ENCODE results near the gene LOXHD1.

The LOXHD1 gene

GRCh38 chr18:46458472-46458871, 198.5 kb downstream of the LOXHD1 start:
- Mint-ChIP-seq H3K27ac (no peak overlapping the region), H3K4me3 (no peak overlapping the region), H3K9me3 (no peaks in the 10 kb centered on the region), H3K27me3 (peaks cover 10% of the 10 kb centered on the region), H3K4me1 (no peaks in the 10 kb centered on the region)
- DNase-seq (no peak), ATAC-seq (no peak)

DNA sequence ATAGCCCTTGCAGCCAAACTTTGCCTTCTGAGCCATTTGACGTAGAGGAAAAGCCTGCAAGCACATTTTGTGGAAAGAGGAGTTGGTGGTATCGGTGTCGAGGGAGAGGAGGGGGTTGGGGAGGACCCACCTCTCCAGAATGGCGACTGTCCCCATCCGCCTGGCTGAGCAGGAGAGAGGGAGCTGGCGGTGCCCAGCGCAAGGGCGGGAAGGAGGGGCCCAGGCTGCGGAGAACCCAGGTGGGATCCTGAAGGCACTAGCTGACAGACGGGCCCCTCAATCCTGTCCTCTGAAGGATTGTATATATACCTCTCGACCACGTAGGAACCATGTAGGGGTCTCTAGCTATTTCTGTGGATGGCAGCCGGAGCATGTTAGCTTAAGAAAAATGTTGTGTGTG, 200.3 kb downstream of the LOXHD1 start:
- peaks cover 6% of the 10 kb centered on the region for H3K27me3 Mint-ChIP-seq
- no peaks in the 10 kb centered on the region for H3K9me3 Mint-ChIP-seq
- no peak overlapping the region for H3K4me3 Mint-ChIP-seq
- DNase-seq: no peak
- H3K4me1 Mint-ChIP-seq: no peaks in the 10 kb centered on the region
- no peak overlapping the region for H3K27ac Mint-ChIP-seq
- ATAC-seq: no peak

DNA sequence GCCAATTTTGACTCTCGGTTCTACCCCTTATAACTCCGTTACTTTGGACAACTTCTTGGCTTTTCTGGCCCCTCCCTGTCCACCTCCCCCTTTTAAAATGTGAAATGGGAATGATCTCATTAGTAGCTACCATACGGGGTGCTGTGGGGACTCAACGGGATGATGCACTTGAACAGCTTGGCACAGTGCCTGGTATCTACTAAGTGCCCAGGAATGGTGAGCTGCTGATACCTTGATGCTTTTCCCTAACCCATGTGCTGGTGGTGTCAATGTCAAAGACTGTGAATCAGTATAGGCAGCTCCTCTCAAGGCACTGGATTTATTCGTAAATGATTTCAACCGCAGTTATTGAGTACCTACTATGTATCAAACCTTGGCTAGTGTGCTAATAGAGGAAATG, 204.2 kb downstream of the LOXHD1 start:
- no peak for DNase-seq
- Mint-ChIP-seq H3K27me3 (peaks cover 6% of the 10 kb centered on the region), H3K4me1 (no peaks in the 10 kb centered on the region), H3K4me3 (no peak overlapping the region), H3K27ac (no peak overlapping the region), H3K9me3 (peaks cover 6 to 10% of the 10 kb centered on the region in 2 donors)
- no peak for ATAC-seq

GRCh38 chr18:46449499-46449898, 207.5 kb downstream of the LOXHD1 start:
- no peak overlapping the region for H3K27ac Mint-ChIP-seq
- ATAC-seq: no peak
- no peak overlapping the region for H3K4me3 Mint-ChIP-seq
- peaks cover 12% of the 10 kb centered on the region for H3K27me3 Mint-ChIP-seq
- peaks cover 10 to 14% of the 10 kb centered on the region in 2 donors for H3K9me3 Mint-ChIP-seq
- no peaks in the 10 kb centered on the region for H3K4me1 Mint-ChIP-seq
- DNase-seq: no peak

DNA sequence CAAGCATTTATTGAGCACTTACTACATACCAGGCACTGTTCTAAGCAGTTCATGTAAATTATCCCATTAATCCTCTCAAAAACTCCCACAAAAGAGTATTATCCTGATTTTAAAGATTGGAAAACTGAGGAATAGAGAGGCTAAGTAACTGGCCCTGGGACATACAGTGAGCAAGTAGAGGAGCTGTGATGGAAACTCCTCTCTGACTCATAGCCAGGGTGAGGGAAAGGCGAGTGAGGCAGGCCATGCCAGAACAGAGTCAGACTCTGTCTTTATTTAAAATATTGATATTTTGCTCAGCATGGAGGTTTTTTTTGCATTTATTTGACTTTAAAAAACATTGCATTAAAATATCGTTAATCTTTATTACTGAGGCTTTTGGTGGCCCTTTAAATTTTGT, 208.0 kb downstream of the LOXHD1 start:
- no peak overlapping the region for H3K4me3 Mint-ChIP-seq
- H3K27ac Mint-ChIP-seq: no peak overlapping the region
- peaks cover 10 to 14% of the 10 kb centered on the region in 2 donors for H3K9me3 Mint-ChIP-seq
- ATAC-seq: no peak
- H3K27me3 Mint-ChIP-seq: peaks cover 12% of the 10 kb centered on the region
- DNase-seq: no peak
- H3K4me1 Mint-ChIP-seq: no peaks in the 10 kb centered on the region

- DNase-seq (no peak), ATAC-seq (no peak)
- H3K27me3 Mint-ChIP-seq: peaks cover 12% of the 10 kb centered on the region
- H3K4me1 Mint-ChIP-seq: no peaks in the 10 kb centered on the region
- H3K4me3 Mint-ChIP-seq: no peak overlapping the region
- H3K9me3 Mint-ChIP-seq: peaks cover 10 to 14% of the 10 kb centered on the region in 2 donors
- no peak overlapping the region for H3K27ac Mint-ChIP-seq
Measured at GRCh38 chr18:46448347-46448746, 208.7 kb downstream of the LOXHD1 start.

GRCh38 chr18:46447792-46448191, 209.2 kb downstream of the LOXHD1 start:
- Mint-ChIP-seq H3K9me3 (peaks cover 10 to 14% of the 10 kb centered on the region in 2 donors), H3K27me3 (peaks cover 12% of the 10 kb centered on the region), H3K27ac (no peak overlapping the region), H3K4me3 (no peak overlapping the region), H3K4me1 (no peaks in the 10 kb centered on the region)
- DNase-seq: no peak
- ATAC-seq: no peak

DNA sequence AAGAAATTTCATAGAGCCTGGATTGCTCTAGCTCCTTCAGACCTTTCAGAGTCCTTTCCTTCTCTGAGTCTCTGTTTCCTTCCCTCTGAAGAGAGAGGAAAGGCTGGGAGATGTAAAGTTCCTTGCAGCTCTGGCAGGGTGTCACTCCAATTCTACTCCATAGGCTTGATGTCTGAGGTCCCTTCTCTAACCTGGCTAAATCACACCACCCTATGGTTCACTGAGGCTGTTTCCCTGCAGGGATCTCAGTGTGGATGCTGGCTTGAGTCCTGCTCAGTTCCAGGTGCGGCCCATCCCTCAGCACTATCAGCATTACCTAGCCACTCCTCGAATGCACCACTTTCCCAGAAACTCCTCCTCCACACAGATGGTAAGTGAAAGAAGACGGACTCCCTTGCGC, 209.7 kb downstream of the LOXHD1 start:
- H3K9me3 Mint-ChIP-seq: peaks cover 10 to 14% of the 10 kb centered on the region in 2 donors
- H3K4me3 Mint-ChIP-seq: no peak overlapping the region
- ATAC-seq (no peak), DNase-seq (no peak)
- peaks cover 12% of the 10 kb centered on the region for H3K27me3 Mint-ChIP-seq
- peak overlapping the region in 1 of 2 donors; percentile 27 for H3K27ac Mint-ChIP-seq
- no peaks in the 10 kb centered on the region for H3K4me1 Mint-ChIP-seq

DNA sequence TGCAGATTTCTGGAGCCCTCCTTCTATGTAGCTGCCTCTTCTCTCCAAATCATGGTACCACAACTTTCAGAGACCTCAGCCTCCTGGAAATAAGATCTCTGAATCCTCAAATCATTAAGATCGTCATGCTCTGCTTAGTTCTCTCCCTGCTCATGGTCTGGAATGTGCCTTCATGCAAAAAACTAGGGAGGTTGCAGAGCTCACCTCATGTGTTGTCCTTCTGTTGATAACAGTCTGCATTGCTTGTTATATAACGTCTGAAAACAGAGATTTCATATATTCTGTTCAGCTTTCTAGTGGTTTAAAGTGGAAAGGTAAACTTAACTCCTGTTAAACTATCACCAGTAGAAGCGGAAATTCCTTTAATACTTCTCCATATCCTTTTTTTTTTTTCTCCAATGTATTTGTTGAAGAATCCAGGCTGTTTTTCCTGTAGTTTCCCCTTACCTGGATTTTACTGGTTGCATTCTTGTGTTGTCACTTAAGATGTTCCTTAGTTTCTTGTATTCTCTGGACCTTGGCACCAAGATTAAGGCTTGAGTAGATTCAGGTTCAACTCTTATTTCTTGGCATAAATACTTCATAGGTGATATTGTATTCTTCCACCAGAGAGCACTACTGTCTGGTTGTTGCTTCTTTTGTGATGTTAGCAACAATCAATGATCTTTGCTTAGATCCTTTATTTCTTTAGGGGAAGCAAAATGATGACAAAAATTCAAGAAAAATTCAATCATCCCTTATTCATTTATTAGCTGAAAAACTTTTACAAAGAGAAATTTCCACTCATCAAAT, 211.3 kb downstream of the LOXHD1 start:
- H3K27ac Mint-ChIP-seq: no peak overlapping the region
- ATAC-seq: no peak
- DNase-seq: no peak
- H3K4me3 Mint-ChIP-seq: no peak overlapping the region
- peaks cover 10 to 14% of the 10 kb centered on the region in 2 donors for H3K9me3 Mint-ChIP-seq
- no peaks in the 10 kb centered on the region for H3K4me1 Mint-ChIP-seq
- peaks cover 12% of the 10 kb centered on the region for H3K27me3 Mint-ChIP-seq

DNA sequence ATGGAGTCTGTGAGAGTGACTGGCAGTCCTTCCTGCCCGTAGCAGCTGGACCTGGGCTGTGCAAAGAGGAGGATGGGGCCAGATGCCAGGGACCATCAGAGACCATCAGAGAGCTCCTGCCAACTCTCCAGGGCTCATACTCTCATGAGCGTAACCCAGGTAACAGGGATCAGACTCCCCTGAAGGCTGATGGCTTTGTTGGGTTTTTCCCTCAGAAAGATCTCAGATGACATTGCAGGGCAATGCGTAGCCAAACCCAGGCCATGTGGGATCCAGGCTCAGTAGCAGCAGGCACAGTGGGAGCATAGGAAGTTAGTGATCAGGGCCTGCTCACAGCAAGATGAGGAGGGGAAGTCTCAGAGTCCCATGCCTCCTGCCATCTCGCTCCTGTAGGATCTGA, 218.0 kb downstream of the LOXHD1 start:
- DNase-seq (no peak), ATAC-seq (no peak)
- Mint-ChIP-seq H3K4me1 (no peaks in the 10 kb centered on the region), H3K27me3 (no peaks in the 10 kb centered on the region), H3K9me3 (no peaks in the 10 kb centered on the region), H3K27ac (no peak overlapping the region), H3K4me3 (no peak overlapping the region)

- H3K9me3 Mint-ChIP-seq: no peaks in the 10 kb centered on the region
- ATAC-seq: no peak
- DNase-seq: no peak
- no peaks in the 10 kb centered on the region for H3K27me3 Mint-ChIP-seq
- no peaks in the 10 kb centered on the region for H3K4me1 Mint-ChIP-seq
- H3K27ac Mint-ChIP-seq: no peak overlapping the region
- H3K4me3 Mint-ChIP-seq: no peak overlapping the region
Measured at GRCh38 chr18:46437061-46437460, 220.0 kb downstream of the LOXHD1 start.

DNA sequence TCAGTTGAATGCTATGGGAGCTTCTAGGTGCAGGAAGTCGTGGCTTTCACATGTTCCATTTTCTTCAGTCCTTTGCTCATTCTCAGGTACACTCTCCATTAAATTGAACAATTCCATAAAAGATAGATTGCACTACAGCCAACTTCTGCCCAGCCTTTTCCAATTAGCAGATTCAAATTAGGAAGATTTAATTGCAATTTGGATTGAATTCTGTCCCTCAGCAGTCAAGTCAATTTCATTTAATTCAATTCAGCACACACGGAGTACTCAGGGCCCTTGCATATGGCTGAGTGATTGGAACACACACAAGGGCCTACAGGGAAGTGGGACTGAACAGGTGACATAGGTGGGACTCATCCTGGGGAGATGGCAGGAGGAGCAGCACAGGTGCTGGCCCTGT, 220.4 kb downstream of the LOXHD1 start:
- Mint-ChIP-seq H3K4me3 (no peak overlapping the region), H3K27me3 (no peaks in the 10 kb centered on the region), H3K27ac (no peak overlapping the region), H3K4me1 (no peaks in the 10 kb centered on the region), H3K9me3 (no peaks in the 10 kb centered on the region)
- ATAC-seq (no peak), DNase-seq (no peak)

DNA sequence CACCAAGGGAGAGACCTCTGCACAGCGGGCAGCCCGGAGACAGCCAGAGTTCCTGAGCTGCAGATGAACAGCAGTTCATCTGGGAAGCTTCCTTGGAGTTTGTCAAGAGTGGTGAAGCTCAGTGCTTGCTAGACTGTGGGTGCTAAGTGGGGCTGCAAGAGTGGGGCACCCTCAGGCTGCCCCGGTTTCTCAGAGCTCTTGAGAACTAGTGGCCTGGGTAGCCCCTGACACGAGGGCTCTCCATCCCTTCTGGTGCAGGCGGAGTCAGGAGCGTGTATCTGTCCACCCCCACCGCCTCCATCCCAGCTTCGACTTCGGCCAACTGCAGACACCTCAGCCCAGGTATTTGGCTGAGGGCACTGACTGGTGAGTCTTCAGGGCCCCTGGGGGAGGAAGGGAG, 222.0 kb downstream of the LOXHD1 start:
- H3K4me1 Mint-ChIP-seq: no peaks in the 10 kb centered on the region
- ATAC-seq (no peak), DNase-seq (no peak)
- no peak overlapping the region for H3K4me3 Mint-ChIP-seq
- H3K27me3 Mint-ChIP-seq: peaks cover 12% of the 10 kb centered on the region
- no peak overlapping the region for H3K27ac Mint-ChIP-seq
- H3K9me3 Mint-ChIP-seq: no peaks in the 10 kb centered on the region

DNA sequence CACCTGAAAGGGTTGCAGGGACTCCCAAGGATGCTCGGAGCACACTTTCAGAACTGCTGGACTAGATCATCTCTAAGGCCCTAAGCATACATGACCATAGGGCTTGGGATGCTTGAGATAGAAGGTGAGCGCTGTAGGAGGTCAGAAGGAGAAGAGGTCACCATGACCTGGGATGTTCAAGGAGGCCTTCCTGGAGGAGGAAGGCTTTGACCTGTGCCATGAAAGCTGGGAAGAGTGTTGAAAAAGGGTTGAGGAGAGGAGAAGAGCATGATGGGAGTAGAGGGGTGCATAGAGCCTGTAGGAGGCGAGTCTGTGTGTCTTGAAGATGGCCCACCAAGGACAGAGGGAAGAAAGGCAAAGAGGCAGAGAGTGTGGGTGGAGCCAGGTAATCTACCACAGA, 222.4 kb downstream of the LOXHD1 start:
- no peak overlapping the region for H3K27ac Mint-ChIP-seq
- no peaks in the 10 kb centered on the region for H3K9me3 Mint-ChIP-seq
- peaks cover 12% of the 10 kb centered on the region for H3K27me3 Mint-ChIP-seq
- DNase-seq (no peak), ATAC-seq (no peak)
- no peak overlapping the region for H3K4me3 Mint-ChIP-seq
- H3K4me1 Mint-ChIP-seq: no peaks in the 10 kb centered on the region

GRCh38 chr18:46433121-46433826, 223.7 kb downstream of the LOXHD1 start:
- Mint-ChIP-seq H3K4me3 (no peak overlapping the region), H3K27me3 (peaks cover 12% of the 10 kb centered on the region), H3K9me3 (no peaks in the 10 kb centered on the region), H3K4me1 (no peaks in the 10 kb centered on the region), H3K27ac (no peak overlapping the region)
- peak in 1 of 2 donors; percentile 8 for DNase-seq
- peak; percentile 54 for ATAC-seq

GRCh38 chr18:46431522-46432171, 225.4 kb downstream of the LOXHD1 start:
- DNase-seq (no peak), ATAC-seq (no peak)
- Mint-ChIP-seq H3K4me1 (no peaks in the 10 kb centered on the region), H3K4me3 (no peak overlapping the region), H3K27ac (no peak overlapping the region), H3K27me3 (peaks cover 12% of the 10 kb centered on the region), H3K9me3 (no peaks in the 10 kb centered on the region)

Measured in stimulated activated naive CD8-positive, alpha-beta T cell treated with anti-CD3 and anti-CD28 coated beads, Interleukin-15, amount 100 ng/mL, for 72 hours (primary cell).